H1 (cell line): ENCODE results near the gene CACNA1C. TPM values are rescaled to one million over a fixed set of nuclear protein-coding genes. Genes with fewer than 3 reads are reported as not detected.

Experiments used
- MAX ChIP-seq: IDR thresholded peaks from 2 replicates; pipeline ENCODE4 v1.6.1; 2012; ENCODE audit warnings: inconsistent platforms
- PHF8 ChIP-seq: fragments of 200-600 bp; sonication (generic); conservative IDR thresholded peaks from 2 replicates; pipeline ENCODE4 v1.7.1; 2012; ENCODE audit warnings: low read depth, mild to moderate bottlenecking, inconsistent platforms, low read length, moderate library complexity
- polyA plus RNA-seq, 7 experiments: library from polyadenylated mRNA; depleted of rRNA in 3 of 7; stranded (reverse) in 5 of 7; unstranded in 2 of 7; fragments of >200 nt in 5 of 7; fragments of 200-250 nt in 2 of 7; gene quantifications; 1 replicate in 5 of 7; 2 replicates in 1 of 7; 4 replicates in 1 of 7; pipeline versions ENCODE4 v1.2.1 to v1.2.3, GENCODE V29; 2011 to 2013; ENCODE audit warnings: missing spikeins in 2 of 7, mixed read lengths in 2 of 7
- total RNA-seq: library from RNA; stranded (reverse); fragmentation: NEBNext Ultra II Directional; extraction: Animal tissue kit (Norgen Biotek cat#: 25700); gene quantifications from 2 replicates; pipeline ENCODE4 v1.2.1, GENCODE V29; 2021

CACNA1C gene
- total and polyA plus RNA-seq, 2 of the 8 experiments (the other 6 are each of a cell fraction or from before 2014, with no cell fraction given), result 1.3 TPM

DNA sequence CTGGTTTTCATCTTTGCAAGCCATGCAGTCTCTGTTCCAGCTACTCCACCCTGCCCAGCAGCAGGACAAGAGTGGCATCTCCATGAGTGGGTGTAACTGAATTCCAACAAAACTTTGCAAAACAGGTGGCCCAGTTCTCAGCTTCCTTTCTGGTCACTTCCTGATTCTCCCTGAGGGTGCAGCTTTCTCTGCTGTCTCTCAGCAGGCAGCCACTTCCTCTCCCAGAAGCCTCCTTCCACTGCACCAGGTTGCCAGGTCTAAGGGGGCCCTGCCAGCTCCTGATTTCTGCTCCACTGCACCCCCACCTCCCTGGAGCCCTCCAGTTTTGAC lies 400.9 kb downstream of the CACNA1C start (continued):
- no peak for TF ChIP-seq PHF8
- TF ChIP-seq MAX, result no peak
